GM12872 (cell line): Measurements from ENCODE around the gene GARIN3.

ENCODE experiments used
- TF ChIP-seq, protein P1 (sequence below): IDR thresholded peaks from 3 replicates; pipeline ENCODE4 v1.5.1; 2011; ENCODE audit warnings: low read depth, mild to moderate bottlenecking, low read length, moderate library complexity; ENCODE audit not compliant: insufficient read depth

The GARIN3 gene

GRCh38 chr5:157142317-157143126 lies 23.5 kb downstream of the GARIN3 start, which contains the start of gene MED7:
TSS of gene MED7 (minus strand) at chr5:157142865. CDS start at chr5:157139431, 3,434 bp downstream.
- TF ChIP-seq, protein P1, sequence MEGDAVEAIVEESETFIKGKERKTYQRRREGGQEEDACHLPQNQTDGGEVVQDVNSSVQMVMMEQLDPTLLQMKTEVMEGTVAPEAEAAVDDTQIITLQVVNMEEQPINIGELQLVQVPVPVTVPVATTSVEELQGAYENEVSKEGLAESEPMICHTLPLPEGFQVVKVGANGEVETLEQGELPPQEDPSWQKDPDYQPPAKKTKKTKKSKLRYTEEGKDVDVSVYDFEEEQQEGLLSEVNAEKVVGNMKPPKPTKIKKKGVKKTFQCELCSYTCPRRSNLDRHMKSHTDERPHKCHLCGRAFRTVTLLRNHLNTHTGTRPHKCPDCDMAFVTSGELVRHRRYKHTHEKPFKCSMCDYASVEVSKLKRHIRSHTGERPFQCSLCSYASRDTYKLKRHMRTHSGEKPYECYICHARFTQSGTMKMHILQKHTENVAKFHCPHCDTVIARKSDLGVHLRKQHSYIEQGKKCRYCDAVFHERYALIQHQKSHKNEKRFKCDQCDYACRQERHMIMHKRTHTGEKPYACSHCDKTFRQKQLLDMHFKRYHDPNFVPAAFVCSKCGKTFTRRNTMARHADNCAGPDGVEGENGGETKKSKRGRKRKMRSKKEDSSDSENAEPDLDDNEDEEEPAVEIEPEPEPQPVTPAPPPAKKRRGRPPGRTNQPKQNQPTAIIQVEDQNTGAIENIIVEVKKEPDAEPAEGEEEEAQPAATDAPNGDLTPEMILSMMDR: no peak

DNA sequence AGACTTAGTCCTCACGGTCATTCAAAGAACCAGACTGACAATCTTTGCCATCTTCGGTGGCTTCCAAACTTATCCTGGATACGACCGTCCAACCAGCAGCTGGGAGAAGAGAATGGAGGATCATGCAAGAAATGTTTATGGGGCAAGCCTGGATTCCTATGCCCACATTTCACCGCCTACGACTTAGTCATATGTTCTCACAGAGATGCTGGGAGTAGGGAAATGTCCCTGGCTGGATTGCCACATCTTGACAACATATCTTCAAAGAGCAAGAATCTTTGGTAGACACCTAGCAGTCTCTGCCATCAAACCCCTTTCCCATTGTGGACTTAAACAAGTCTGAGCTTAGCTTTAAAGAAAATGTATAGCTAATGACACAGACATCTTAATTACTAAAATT lies 28.4 kb downstream of the GARIN3 start:
- TF ChIP-seq, protein P1: no peak

DNA sequence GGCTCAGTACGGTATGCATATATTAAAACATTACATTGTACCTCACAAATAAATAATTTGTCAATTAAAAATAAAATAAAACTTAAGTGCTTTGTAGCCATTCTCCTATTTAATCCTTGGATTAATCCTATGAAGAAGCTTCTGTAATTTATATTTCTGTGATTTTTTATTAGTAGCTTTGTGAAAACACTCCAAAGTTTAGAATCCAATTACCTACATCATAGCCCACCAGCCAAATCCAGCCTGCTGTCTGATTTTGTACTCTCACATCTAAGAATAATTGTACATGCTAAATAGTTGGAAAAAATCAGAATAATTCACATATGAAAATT lies 33.8 kb downstream of the GARIN3 start:
- TF ChIP-seq, protein P1: no peak

DNA sequence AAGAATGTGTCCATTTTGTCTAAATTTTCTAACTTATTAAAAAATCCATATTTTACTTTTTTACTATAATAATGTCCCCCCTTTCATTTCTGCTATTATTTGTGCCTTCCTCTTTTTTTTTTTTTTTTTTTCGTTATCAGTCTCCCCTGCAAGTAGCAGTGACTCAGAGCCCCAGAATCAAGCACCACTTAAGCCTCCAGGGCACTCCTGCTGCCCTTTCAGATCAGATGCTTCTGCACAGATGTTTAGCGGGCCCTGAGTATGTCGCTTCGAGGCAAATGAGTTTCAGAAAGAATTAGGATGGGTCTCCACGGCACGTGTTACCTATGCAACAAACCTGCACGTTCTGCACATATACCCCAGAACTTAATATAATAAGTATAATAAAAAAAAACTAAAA lies 35.1 kb downstream of the GARIN3 start:
- TF ChIP-seq, protein P1: no peak

DNA sequence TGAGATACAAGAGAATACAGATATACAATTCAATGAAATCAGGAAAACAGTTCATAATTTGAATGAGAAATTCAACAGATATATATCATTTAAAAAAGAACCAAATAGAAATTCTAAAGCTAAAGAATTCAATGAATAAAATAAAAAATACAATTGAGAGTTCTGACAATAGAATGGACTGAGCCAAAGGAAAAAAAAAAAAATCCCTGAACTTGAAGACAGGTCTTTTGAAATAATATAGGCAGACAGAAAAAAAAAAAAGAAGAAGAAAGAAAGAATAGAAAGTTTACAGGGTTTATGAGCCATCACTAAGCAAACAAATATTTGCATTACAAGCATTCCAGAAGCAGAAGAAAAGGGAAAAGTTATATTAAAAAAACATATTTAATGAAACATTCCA lies 44.4 kb downstream of the GARIN3 start:
- TF ChIP-seq, protein P1: no peak

- TF ChIP-seq, protein P1: no peak
Observed at GRCh38 chr5:157120102-157120501, 46.0 kb downstream of the GARIN3 start.

GRCh38 chr5:157116483-157116954 lies 49.5 kb downstream of the GARIN3 start:
- TF ChIP-seq, protein P1: no peak
